Stimulated activated CD4-positive, alpha-beta T cell treated with anti-CD3 and anti-CD28 coated beads, Interleukin-1b, Interleukin-23, amount 100 ng/mL, for 1 hour (primary cell): ENCODE results near the gene THSD7A.

ENCODE experiments used
- DNase-seq, 2 donors: peaks; one replicate each; pipeline ENCODE4 v3.0.0-alpha.2; 2020; ENCODE audit warnings: low read depth in 2 of 2

The THSD7A gene

GRCh38 chr7:11749629-11750028 is 82.4 kb downstream of the THSD7A start:
- no peak for DNase-seq

- DNase-seq = no peak
Observed at GRCh38 chr7:11748884-11749283, 83.1 kb downstream of the THSD7A start.

GRCh38 chr7:11747715-11748485 is 84.1 kb downstream of the THSD7A start:
- no peak for DNase-seq

GRCh38 chr7:11746591-11746990 is 85.4 kb downstream of the THSD7A start:
- DNase-seq = no peak

- no peak for DNase-seq
Observed at GRCh38 chr7:11743548-11743947, 88.5 kb downstream of the THSD7A start.

- DNase-seq = no peak
Observed at GRCh38 chr7:11743016-11743415, 89.0 kb downstream of the THSD7A start.

- DNase-seq = no peak
Observed at GRCh38 chr7:11742496-11742895, 89.5 kb downstream of the THSD7A start.

GRCh38 chr7:11737723-11738122 is 94.3 kb downstream of the THSD7A start:
- DNase-seq = no peak

- no peak for DNase-seq
Observed at GRCh38 chr7:11732207-11732606, 99.8 kb downstream of the THSD7A start.

- no peak for DNase-seq
Observed at GRCh38 chr7:11730725-11731124, 101.3 kb downstream of the THSD7A start.

- DNase-seq = no peak
Observed at GRCh38 chr7:11727864-11728263, 104.1 kb downstream of the THSD7A start.

- DNase-seq = no peak
Observed at GRCh38 chr7:11726794-11727155, 105.2 kb downstream of the THSD7A start.

GRCh38 chr7:11726001-11726793 is 105.8 kb downstream of the THSD7A start:
- DNase-seq = no peak

GRCh38 chr7:11716185-11716584 is 115.8 kb downstream of the THSD7A start:
- no peak for DNase-seq

- DNase-seq = no peak
Observed at GRCh38 chr7:11714676-11715075, 117.3 kb downstream of the THSD7A start.

- no peak for DNase-seq
Observed at GRCh38 chr7:11714205-11714604, 117.8 kb downstream of the THSD7A start.

GRCh38 chr7:11713352-11713751 is 118.6 kb downstream of the THSD7A start:
- no peak for DNase-seq

GRCh38 chr7:11710377-11710776 is 121.6 kb downstream of the THSD7A start:
- no peak for DNase-seq

- DNase-seq = no peak
Observed at GRCh38 chr7:11709196-11709595, 122.8 kb downstream of the THSD7A start.

GRCh38 chr7:11707606-11708193 is 124.3 kb downstream of the THSD7A start:
- no peak for DNase-seq

- DNase-seq = no peak
Observed at GRCh38 chr7:11706666-11707605, 125.1 kb downstream of the THSD7A start.

- no peak for DNase-seq
Observed at GRCh38 chr7:11703829-11704228, 128.2 kb downstream of the THSD7A start.
